T-helper 1 cell treated with Interleukin-12 subunit alpha and Interleukin-12 subunit beta and Interleukin-4 antibody, amounts not matched to agents 30 μg/mL and 1 μg/mL, for 36 hours (primary cell): Measurements from ENCODE around the gene TOM1.

Source experiments
- H3K27ac Mint-ChIP-seq: one replicate; pipeline ENCODE4 v1.8.0; 2021; ENCODE audit warnings: mild to moderate bottlenecking, mixed read lengths
- H3K27me3 Mint-ChIP-seq: one replicate; pipeline ENCODE4 v1.8.0; 2021; ENCODE audit warnings: low read depth, mixed read lengths
- H3K36me3 Mint-ChIP-seq: one replicate; pipeline ENCODE4 v1.8.0; 2021; ENCODE audit warnings: low read depth, mixed read lengths
- H3K4me1 Mint-ChIP-seq: one replicate; pipeline ENCODE4 v1.8.0; 2021; ENCODE audit warnings: low read depth, mixed read lengths
- H3K4me3 Mint-ChIP-seq: one replicate; pipeline ENCODE4 v1.8.0; 2021; ENCODE audit warnings: mild to moderate bottlenecking, moderate library complexity, mixed read lengths
- H3K9me3 Mint-ChIP-seq: one replicate; pipeline ENCODE4 v1.8.0; 2021; ENCODE audit warnings: mixed read lengths

The TOM1 gene

GRCh38 chr22:35341090-35341874, 41.6 kb downstream of the TOM1 start:
- Mint-ChIP-seq H3K27ac (no peak overlapping the region), H3K4me1 (peaks cover 4% of the 10 kb centered on the region), H3K9me3 (no peaks in the 10 kb centered on the region), H3K27me3 (no peaks in the 10 kb centered on the region), H3K4me3 (no peak overlapping the region), H3K36me3 (peaks cover 15% of the 10 kb centered on the region)

GRCh38 chr22:35342390-35342789, 42.7 kb downstream of the TOM1 start:
- H3K4me3 Mint-ChIP-seq, result no peak overlapping the region
- no peak overlapping the region for H3K27ac Mint-ChIP-seq
- no peaks in the 10 kb centered on the region for H3K27me3 Mint-ChIP-seq
- H3K9me3 Mint-ChIP-seq, result no peaks in the 10 kb centered on the region
- H3K36me3 Mint-ChIP-seq, result peaks cover 15% of the 10 kb centered on the region
- H3K4me1 Mint-ChIP-seq, result peaks cover 3% of the 10 kb centered on the region

GRCh38 chr22:35343664-35344550, 44.2 kb downstream of the TOM1 start:
- H3K36me3 Mint-ChIP-seq, result peaks cover 9% of the 10 kb centered on the region
- no peak overlapping the region for H3K4me3 Mint-ChIP-seq
- no peaks in the 10 kb centered on the region for H3K27me3 Mint-ChIP-seq
- H3K4me1 Mint-ChIP-seq, result peaks cover 3% of the 10 kb centered on the region
- H3K27ac Mint-ChIP-seq, result no peak overlapping the region
- no peaks in the 10 kb centered on the region for H3K9me3 Mint-ChIP-seq

- Mint-ChIP-seq H3K4me1 (peaks cover 3% of the 10 kb centered on the region), H3K9me3 (no peaks in the 10 kb centered on the region), H3K4me3 (no peak overlapping the region), H3K36me3 (peaks cover 8% of the 10 kb centered on the region), H3K27me3 (no peaks in the 10 kb centered on the region), H3K27ac (no peak overlapping the region)
Measured at GRCh38 chr22:35344956-35345690, 45.4 kb downstream of the TOM1 start.

- Mint-ChIP-seq H3K36me3 (peaks cover 5% of the 10 kb centered on the region), H3K4me3 (no peak overlapping the region), H3K27ac (no peak overlapping the region)
Measured at GRCh38 chr22:35345808-35346505, 46.3 kb downstream of the TOM1 start.

GRCh38 chr22:35346596-35347220, 47.0 kb downstream of the TOM1 start:
- Mint-ChIP-seq H3K27me3 (no peaks in the 10 kb centered on the region), H3K9me3 (no peaks in the 10 kb centered on the region), H3K4me1 (peaks cover 9% of the 10 kb centered on the region), H3K4me3 (no peak overlapping the region), H3K27ac (no peak overlapping the region), H3K36me3 (peaks cover 4% of the 10 kb centered on the region)

More at GRCh38 chr22:35345808-35346505, 46.3 kb downstream of the TOM1 start:
- Mint-ChIP-seq H3K27me3 (no peaks in the 10 kb centered on the region), H3K4me1 (peaks cover 3% of the 10 kb centered on the region), H3K9me3 (no peaks in the 10 kb centered on the region)

GRCh38 chr22:35347462-35347861, 47.8 kb downstream of the TOM1 start:
- no peak overlapping the region for H3K4me3 Mint-ChIP-seq
- H3K9me3 Mint-ChIP-seq, result no peaks in the 10 kb centered on the region
- no peaks in the 10 kb centered on the region for H3K27me3 Mint-ChIP-seq
- no peak overlapping the region for H3K27ac Mint-ChIP-seq
- H3K36me3 Mint-ChIP-seq, result peaks cover 4% of the 10 kb centered on the region
- peaks cover 14% of the 10 kb centered on the region for H3K4me1 Mint-ChIP-seq

- no peak overlapping the region for H3K27ac Mint-ChIP-seq
- no peak overlapping the region for H3K4me3 Mint-ChIP-seq
- no peaks in the 10 kb centered on the region for H3K27me3 Mint-ChIP-seq
- H3K4me1 Mint-ChIP-seq, result peaks cover 16% of the 10 kb centered on the region
- H3K9me3 Mint-ChIP-seq, result no peaks in the 10 kb centered on the region
- H3K36me3 Mint-ChIP-seq, result peaks cover 4% of the 10 kb centered on the region
Measured at GRCh38 chr22:35348026-35348590, 48.4 kb downstream of the TOM1 start.

GRCh38 chr22:35348703-35349102, 49.0 kb downstream of the TOM1 start:
- no peak overlapping the region for H3K4me3 Mint-ChIP-seq
- H3K27me3 Mint-ChIP-seq, result no peaks in the 10 kb centered on the region
- H3K4me1 Mint-ChIP-seq, result peaks cover 16% of the 10 kb centered on the region
- no peak overlapping the region for H3K27ac Mint-ChIP-seq
- peaks cover 4% of the 10 kb centered on the region for H3K36me3 Mint-ChIP-seq
- H3K9me3 Mint-ChIP-seq, result no peaks in the 10 kb centered on the region

GRCh38 chr22:35349368-35349703, 49.6 kb downstream of the TOM1 start:
- Mint-ChIP-seq H3K4me1 (peaks cover 16% of the 10 kb centered on the region), H3K9me3 (no peaks in the 10 kb centered on the region), H3K36me3 (peaks cover 4% of the 10 kb centered on the region), H3K27ac (no peak overlapping the region), H3K27me3 (no peaks in the 10 kb centered on the region), H3K4me3 (no peak overlapping the region)

- peaks cover 4% of the 10 kb centered on the region for H3K36me3 Mint-ChIP-seq
- no peaks in the 10 kb centered on the region for H3K27me3 Mint-ChIP-seq
- H3K9me3 Mint-ChIP-seq, result no peaks in the 10 kb centered on the region
- H3K27ac Mint-ChIP-seq, result no peak overlapping the region
- no peak overlapping the region for H3K4me3 Mint-ChIP-seq
- peaks cover 16% of the 10 kb centered on the region for H3K4me1 Mint-ChIP-seq
Measured at GRCh38 chr22:35349704-35350538, 50.2 kb downstream of the TOM1 start.

GRCh38 chr22:35350539-35351503, 51.1 kb downstream of the TOM1 start:
- no peaks in the 10 kb centered on the region for H3K27me3 Mint-ChIP-seq
- H3K27ac Mint-ChIP-seq, result peak overlapping the region; percentile 29
- peak overlapping the region; percentile 72 for H3K4me3 Mint-ChIP-seq
- no peaks in the 10 kb centered on the region for H3K9me3 Mint-ChIP-seq
- peaks cover under 1% of the 10 kb centered on the region for H3K36me3 Mint-ChIP-seq
- H3K4me1 Mint-ChIP-seq, result peaks cover 16% of the 10 kb centered on the region
